ENCODE measurements around the gene RORC.
A peak's percentile ranks its signal among the peaks of the same experiment; 100 is the strongest.
"Not testable (repeated sequence)": the region's sequence is repeated elsewhere in the genome, so short reads cannot be mapped to it uniquely, and the experiment has no call there.

Gene RORC

GRCh38 chr1:151774256-151774922 is 57.2 kb downstream of the RORC start:
- DNase-seq (ENCODE audit: low read depth) = no peak

- no peak for DNase-seq (ENCODE audit: low read depth)
Observed at GRCh38 chr1:151773702-151774101, 57.9 kb downstream of the RORC start.

GRCh38 chr1:151769270-151769669 is 62.3 kb downstream of the RORC start:
- DNase-seq (ENCODE audit: low read depth) = not testable (repeated sequence)

- not testable (repeated sequence) for DNase-seq (ENCODE audit: low read depth)
Observed at GRCh38 chr1:151768351-151769066, 63.1 kb downstream of the RORC start.

GRCh38 chr1:151763990-151764389 is 67.6 kb downstream of the RORC start:
- DNase-seq (ENCODE audit: low read depth) = no peak

GRCh38 chr1:151762941-151763921 is 68.4 kb downstream of the RORC start, which contains the start of gene MRPL9:
MRPL9 (minus strand) TSS chr1:151763496; CDS start chr1:151763479, 17 bp downstream.
- DNase-seq (ENCODE audit: low read depth) = peak; percentile 76

- DNase-seq (ENCODE audit: low read depth) = no peak
Observed at GRCh38 chr1:151760597-151761385, 70.8 kb downstream of the RORC start.

GRCh38 chr1:151759241-151759640 is 72.4 kb downstream of the RORC start:
- DNase-seq (ENCODE audit: low read depth) = no peak

GRCh38 chr1:151756291-151756690 is 75.3 kb downstream of the RORC start:
- no peak for DNase-seq (ENCODE audit: low read depth)

Measured in fibroblast of gingiva (primary cell).